ENCODE results near the gene STING1. TPM values are rescaled to one million over a fixed set of nuclear protein-coding genes. Genes with fewer than 3 reads are reported as not detected.

The STING1 gene
- total and polyA plus RNA-seq, 2 donors (not counting 3 experiments of a cell fraction or from before 2014, with no cell fraction given) = 108 to 143 TPM

GRCh38 chr5:139513852-139514485 lies 31.4 kb upstream of the STING1 start:
- Histone ChIP-seq H4K20me1 (replicated peaks; ENCODE audit: control insufficient read depth, extremely low read depth, insufficient read depth, low read length) (no peaks in the 10 kb centered on the region), H3K4me1 (ENCODE audit: control insufficient read depth, extremely low read depth, insufficient read depth, low read length) (peaks cover 7% of the 10 kb centered on the region), H3K79me2 (ENCODE audit: control insufficient read depth, insufficient read depth, low read length) (no peaks in the 10 kb centered on the region), H3K36me3 (ENCODE audit: control insufficient read depth in 2 of 2, extremely low read depth in 1 of 2, insufficient read depth in 2 of 2, low read length in 2 of 2) (no peaks in the 10 kb centered on the region), H2AFZ (ENCODE audit: low read depth, low read length) (no peak overlapping the region), H3K4me3 (replicated peaks in 1 of 3; ENCODE audit: insufficient read depth in 1 of 3, low read depth in 1 of 3, low read length in 3 of 3) (no peak overlapping the region), H3K4me2 (ENCODE audit: insufficient read depth, low read length) (no peak overlapping the region), H3K27ac (ENCODE audit: insufficient read depth, low read depth, low read length) (no peak overlapping the region), H3K9me1 (replicated peaks; ENCODE audit: control insufficient read depth, extremely low read depth, insufficient read depth, low read length) (no peaks in the 10 kb centered on the region), H3K27me3 (ENCODE audit: control insufficient read depth in 2 of 2, insufficient read depth in 2 of 2, low read length in 2 of 2) (no peaks in the 10 kb centered on the region), H3K9me3 (replicated peaks; ENCODE audit: control insufficient read depth, insufficient read depth, low read length) (no peaks in the 10 kb centered on the region), H3K9ac (replicated peaks; ENCODE audit: extremely low read depth, insufficient read depth, low read length) (no peak overlapping the region)
- FAIRE-seq (peak; percentile 31), DNase-seq (ENCODE audit: low read depth, low spot score) (no peak)
- CTCF ChIA-PET = interaction anchor here (0.6 to 4.9 kb wide), 32 partner anchors 9 to 121 kb away, joined by 3 to 191 read pairs (median 5); partner anchors contain the start of genes DNAJC18, ECSCR, STING1 and UBE2D2
- intact Hi-C loops (cut with micrococcal nuclease) (loop anchor here (1.0 to 2.0 kb wide), 6 partner anchors 18 to 92 kb away; partner anchors contain the start of genes ECSCR and STING1), dilution Hi-C loops (cut with MboI; ENCODE audit: extremely low pct_ligation_motif_present, low sequenced_read_pairs) (no loop called here)
- TF ChIP-seq GATA2 (IDR thresholded peaks at IDR 0.05; ENCODE audit: insufficient read depth, insufficient read length, low read depth, low read length) (no peak), POLR2AphosphoS5 (IDR thresholded peaks at IDR 0.05; ENCODE audit: insufficient read depth, low read depth, low read length) (no peak), POLR2A (IDR thresholded peaks at IDR 0.05; ENCODE audit: low read depth, low read length) (no peak), MAX (IDR thresholded peaks at IDR 0.05; ENCODE audit: insufficient read depth, insufficient read length) (no peak), FOS (IDR thresholded peaks at IDR 0.05; ENCODE audit: borderline replicate concordance, insufficient read depth, low read length) (no peak), JUN (IDR thresholded peaks at IDR 0.05; ENCODE audit: borderline replicate concordance, insufficient read depth, insufficient read length, low read depth) (no peak), MYC (IDR thresholded peaks at IDR 0.05; ENCODE audit: low read depth, low read length) (no peak), EZH2 (IDR thresholded peaks at IDR 0.05; ENCODE audit: borderline replicate concordance, low read depth, low read length, severe bottlenecking) (no peak), CTCF (IDR thresholded peaks at IDR 0.05; ENCODE audit: extremely low read depth in 1 of 2, insufficient read depth in 1 of 2, low read depth in 1 of 2, low read length in 2 of 2) (no peak)
- POLR2A ChIA-PET = interaction anchor here (0.8 to 1.7 kb wide), 4 partner anchors 51 to 92 kb away, joined by 3 to 7 read pairs (median 5); partner anchors contain the start of genes DNAJC18 and ECSCR
- no TSS peak for BruUV-seq (replicated peaks)

Measured in endothelial cell of umbilical vein (primary cell).